Keratinocyte (primary cell): ENCODE measurements around the gene ZBTB9. TPM values are rescaled to one million over a fixed set of nuclear protein-coding genes. Genes with fewer than 3 reads are reported as not detected.

Experiments used
- DNase-seq: peaks from one replicate; pipeline ENCODE4 v3.0.0-alpha.2; 2011; ENCODE audit warnings: low read depth, missing footprints, low spot score
- FAIRE-seq: peaks from 2 replicates; lab custom pipeline; 2011; peaks lifted over from hg19 to GRCh38; lab: Jason Lieb, UNC
- H2AFZ ChIP-seq: 2 replicates; pipeline ENCODE4 v1.6.0; 2012; ENCODE audit warnings: low read length, control low read depth, inconsistent platforms; ENCODE audit not compliant: control insufficient read depth
- H3K27ac ChIP-seq: 2 replicates; pipeline ENCODE4 v1.5.1; 2011; ENCODE audit warnings: low read length; ENCODE audit not compliant: control insufficient read depth, insufficient read depth
- H3K27me3 ChIP-seq: 3 replicates; pipeline ENCODE4 v1.6.0; 2011; ENCODE audit warnings: low read length; ENCODE audit not compliant: control insufficient read depth, insufficient read depth; ENCODE audit errors: extremely low read depth
- H3K36me3 ChIP-seq, 2 experiments: 2 replicates in 1 of 2; 3 replicates in 1 of 2; pipeline ENCODE4 v1.5.1; 2011; ENCODE audit warnings: low read length in 2 of 2, mild to moderate bottlenecking in 1 of 2; ENCODE audit not compliant: control insufficient read depth in 2 of 2, insufficient read depth in 2 of 2; ENCODE audit errors: extremely low read depth in 1 of 2
- H3K4me1 ChIP-seq: 3 replicates; pipeline ENCODE4 v1.5.1; 2011; ENCODE audit warnings: low read length; ENCODE audit not compliant: control insufficient read depth, insufficient read depth; ENCODE audit errors: extremely low read depth
- H3K4me2 ChIP-seq: 3 replicates; pipeline ENCODE4 v1.6.0; 2011; ENCODE audit warnings: low read depth, low read length; ENCODE audit not compliant: control insufficient read depth, insufficient read depth; ENCODE audit errors: extremely low read depth
- H3K4me3 ChIP-seq, 3 experiments: fragments of 200-600 bp in 1 of 3; sonication (generic) in 1 of 3; 2 replicates in 2 of 3; 3 replicates in 1 of 3; pipeline ENCODE4 v1.5.1; 2011 to 2016; ENCODE audit warnings: low read length in 3 of 3, mild to moderate bottlenecking in 3 of 3, control low read depth in 2 of 3, inconsistent platforms in 1 of 3, low read depth in 1 of 3, mixed read lengths in 1 of 3, mixed run types in 1 of 3, moderate library complexity in 1 of 3; ENCODE audit not compliant: control insufficient read depth in 2 of 3, insufficient read depth in 2 of 3; ENCODE audit errors: extremely low read depth in 1 of 3
- H3K79me2 ChIP-seq: 2 replicates; pipeline ENCODE4 v1.6.0; 2012; ENCODE audit warnings: low read length; ENCODE audit not compliant: control insufficient read depth, insufficient read depth
- H3K9ac ChIP-seq: 3 replicates; pipeline ENCODE4 v1.6.0; 2011; ENCODE audit warnings: low read length; ENCODE audit not compliant: control insufficient read depth, insufficient read depth; ENCODE audit errors: extremely low read depth
- H3K9me1 ChIP-seq: 3 replicates; pipeline ENCODE4 v1.6.0; 2011; ENCODE audit warnings: low read length; ENCODE audit not compliant: control insufficient read depth, insufficient read depth; ENCODE audit errors: extremely low read depth
- H3K9me3 ChIP-seq: 2 replicates; pipeline ENCODE4 v1.5.1; 2012; ENCODE audit warnings: low read depth, low read length; ENCODE audit not compliant: control insufficient read depth
- H4K20me1 ChIP-seq: 3 replicates; pipeline ENCODE4 v1.6.0; 2011; ENCODE audit warnings: low read length; ENCODE audit not compliant: control insufficient read depth, insufficient read depth; ENCODE audit errors: extremely low read depth
- CTCF ChIP-seq, 3 experiments: IDR thresholded peaks in 1 of 3; conservative IDR thresholded peaks in 1 of 3; optimal IDR thresholded peaks in 1 of 3; 2 replicates in 2 of 3; 3 replicates in 1 of 3; pipeline versions ENCODE3 to v1.5.1; 2011; ENCODE audit warnings: low read length in 3 of 3, mild to moderate bottlenecking in 3 of 3, moderate library complexity in 2 of 3, control low read depth in 1 of 3, inconsistent platforms in 1 of 3; ENCODE audit not compliant: insufficient read depth in 2 of 3; ENCODE audit errors: extremely low read depth in 1 of 3
- EZH2 ChIP-seq: IDR thresholded peaks from one replicate; pipeline ENCODE4 v1.6.1; 2012; ENCODE audit warnings: inconsistent platforms, mild to moderate bottlenecking, low read length, moderate library complexity
- dilution Hi-C: fragments of 300-500 bp; cut with MboI; formaldehyde crosslinking; loops from one replicate; pipeline ENCODE4 v1.7.0; 2020; ENCODE audit warnings: low sequenced_read_pairs; ENCODE audit not compliant: extremely low pct_ligation_motif_present
- polyA plus RNA-seq, 5 experiments: library from polyadenylated mRNA; depleted of rRNA in 3 of 5; stranded (reverse) in 3 of 5; stranded (forward) in 1 of 5; unstranded in 1 of 5; fragments of >200 nt; gene quantifications; 1 replicate in 1 of 5; 2 replicates in 3 of 5; 3 replicates in 1 of 5; pipeline versions ENCODE4 v1.2.1 to v1.2.3, GENCODE V29; 2011 to 2012; ENCODE audit warnings: missing spikeins in 2 of 5, low read depth in 1 of 5, low replicate concordance in 1 of 5

Gene ZBTB9
- polyA plus RNA-seq, 1 donor (not counting 4 experiments of a cell fraction or from before 2014, with no cell fraction given): 7.8 TPM

GRCh38 chr6:33466075-33466735 is 11.8 kb downstream of the ZBTB9 start:
- Histone ChIP-seq H3K4me3 (no peak overlapping the region), H3K27ac (no peak overlapping the region), H4K20me1 (no peaks in the 10 kb centered on the region), H3K27me3 (no peaks in the 10 kb centered on the region), H3K79me2 (no peaks in the 10 kb centered on the region), H3K9me3 (no peaks in the 10 kb centered on the region), H3K4me2 (no peak overlapping the region), H3K9me1 (no peaks in the 10 kb centered on the region), H3K36me3 (no peaks in the 10 kb centered on the region), H3K4me1 (no peaks in the 10 kb centered on the region), H2AFZ (no peak overlapping the region), H3K9ac (no peak overlapping the region)
- no peak for TF ChIP-seq EZH2
- no peak for TF ChIP-seq CTCF (optimal IDR thresholded peaks at IDR 0.05 in 1 of 3, IDR thresholded peaks at IDR 0.05 in 1 of 3, conservative IDR thresholded peaks at IDR 0.05 in 1 of 3; ENCODE audit: extremely low read depth in 1 of 3, insufficient read depth in 2 of 3, low read length in 3 of 3)
- dilution Hi-C loops: no loop called here
- no peak for FAIRE-seq
- no peak for DNase-seq

GRCh38 chr6:33467091-33467490 is 12.7 kb downstream of the ZBTB9 start:
- no peaks in the 10 kb centered on the region for H3K9me1 ChIP-seq
- FAIRE-seq: no peak
- no peak overlapping the region for H2AFZ ChIP-seq
- H3K4me1 ChIP-seq: no peaks in the 10 kb centered on the region
- no peak overlapping the region for H3K4me3 ChIP-seq
- H4K20me1 ChIP-seq: no peaks in the 10 kb centered on the region
- no peaks in the 10 kb centered on the region for H3K36me3 ChIP-seq
- H3K9me3 ChIP-seq: no peaks in the 10 kb centered on the region
- dilution Hi-C loops: no loop called here
- no peak overlapping the region for H3K27ac ChIP-seq
- TF ChIP-seq EZH2 (no peak), CTCF (optimal IDR thresholded peaks at IDR 0.05 in 1 of 3, IDR thresholded peaks at IDR 0.05 in 1 of 3, conservative IDR thresholded peaks at IDR 0.05 in 1 of 3; ENCODE audit: extremely low read depth in 1 of 3, insufficient read depth in 2 of 3, low read length in 3 of 3) (no peak)
- no peaks in the 10 kb centered on the region for H3K79me2 ChIP-seq
- DNase-seq: no peak
- H3K4me2 ChIP-seq: no peak overlapping the region
- no peak overlapping the region for H3K9ac ChIP-seq
- no peaks in the 10 kb centered on the region for H3K27me3 ChIP-seq
